SU-DHL-6 (cell line): ENCODE results near the gene MCM5.

Experiments used
- H2AFZ ChIP-seq: fragments of 200-600 bp; sonication (generic); 2 replicates; pipeline ENCODE4 v1.6.1; 2014; ENCODE audit warnings: low read depth, mild to moderate bottlenecking, moderate library complexity, mixed read lengths, antibody characterized with exemption, low read length; ENCODE audit not compliant: severe bottlenecking
- H3F3A ChIP-seq: fragments of 200-600 bp; shearing (Covaris generic); 2 replicates; pipeline ENCODE4 v1.6.0; 2016; ENCODE audit warnings: antibody characterized with exemption, mild to moderate bottlenecking; ENCODE audit not compliant: insufficient read depth
- H3K27ac ChIP-seq: fragments of 200-600 bp; sonication (generic); 2 replicates; pipeline ENCODE4 v1.5.1; 2016; ENCODE audit warnings: low read depth, mild to moderate bottlenecking, low read length, moderate library complexity, mixed read lengths
- H3K27me3 ChIP-seq: fragments of 200-600 bp; sonication (generic), shearing (Covaris generic); 2 replicates; pipeline ENCODE4 v1.6.0; 2014; ENCODE audit warnings: mild to moderate bottlenecking, low read length
- H3K36me3 ChIP-seq: fragments of 200-600 bp; sonication (generic); 2 replicates; pipeline ENCODE4 v1.6.1; 2014; ENCODE audit warnings: mild to moderate bottlenecking, low read length, mixed read lengths
- H3K4me2 ChIP-seq: fragments of 300-600, 200-600 bp; shearing (Covaris generic), sonication (generic); 2 replicates; pipeline ENCODE4 v1.6.0; 2014; ENCODE audit warnings: low read length, low read depth, mild to moderate bottlenecking; ENCODE audit not compliant: poor library complexity, severe bottlenecking
- H3K4me3 ChIP-seq: fragments of 200-600 bp; sonication (generic); 2 replicates; pipeline ENCODE4 v1.5.1; 2014; ENCODE audit warnings: antibody characterized with exemption, low read length, mild to moderate bottlenecking, mixed read lengths; ENCODE audit not compliant: insufficient read depth, poor library complexity, severe bottlenecking
- H3K79me2 ChIP-seq: fragments of 200-600 bp; sonication (generic); 2 replicates; pipeline ENCODE4 v1.6.1; 2014; ENCODE audit warnings: mild to moderate bottlenecking, low read length, moderate library complexity; ENCODE audit not compliant: insufficient read depth
- H3K9ac ChIP-seq: fragments of 200-600 bp; sonication (generic); 2 replicates; pipeline ENCODE4 v1.7.0; 2014; ENCODE audit warnings: mild to moderate bottlenecking, low read length
- H3K9me2 ChIP-seq: fragments of 200-600 bp; sonication (generic); replicated peaks from 2 replicates; pipeline ENCODE4 v1.6.1; 2014; ENCODE audit warnings: low read length; ENCODE audit not compliant: insufficient read depth
- H3K9me3 ChIP-seq: fragments of 200-600 bp; sonication (generic); 2 replicates; pipeline ENCODE4 v1.6.1; 2014; ENCODE audit warnings: low read length, mixed read lengths; ENCODE audit not compliant: insufficient read depth
- H4K20me1 ChIP-seq: fragments of 200-600 bp; sonication (generic); 2 replicates; pipeline ENCODE4 v1.6.1; 2014; ENCODE audit warnings: low read depth, mild to moderate bottlenecking, antibody characterized with exemption, low read length, moderate library complexity, mixed read lengths
- CTCF ChIP-seq: fragments of 200-600 bp; sonication (generic); IDR thresholded peaks from one replicate; pipeline ENCODE4 v1.5.1; 2017; ENCODE audit warnings: antibody characterized with exemption, mild to moderate bottlenecking, low read length, moderate library complexity; ENCODE audit not compliant: insufficient read depth, poor library complexity, severe bottlenecking
- EZH2phosphoT487 ChIP-seq: fragments of 200-600 bp; sonication (generic), shearing (Covaris generic); conservative IDR thresholded peaks from 2 replicates; pipeline ENCODE4 v1.6.1; 2018; ENCODE audit warnings: mild to moderate bottlenecking, antibody characterized with exemption, low read length, moderate library complexity, mixed read lengths

Gene MCM5

GRCh38 chr22:35397095-35397904, 2.6 kb upstream of the MCM5 start:
- no peaks in the 10 kb centered on the region for H3K9me3 ChIP-seq
- H3K36me3 ChIP-seq = no peaks in the 10 kb centered on the region
- no peak overlapping the region for H3K27ac ChIP-seq
- peaks cover 21% of the 10 kb centered on the region for H3K79me2 ChIP-seq
- H3K9me2 ChIP-seq = no peaks in the 10 kb centered on the region
- no peak overlapping the region for H3K4me3 ChIP-seq
- H3F3A ChIP-seq = 0 out of 2 replicates have a peak, but pooled peaks cover 7% of the 10 kb centered on the region
- H4K20me1 ChIP-seq = no peaks in the 10 kb centered on the region
- H2AFZ ChIP-seq = no peak overlapping the region
- H3K9ac ChIP-seq = no peak overlapping the region
- no peak for TF ChIP-seq CTCF
- TF ChIP-seq EZH2phosphoT487 = no peak
- H3K4me2 ChIP-seq = no peak overlapping the region
- no peaks in the 10 kb centered on the region for H3K27me3 ChIP-seq

GRCh38 chr22:35398591-35398973, 1.4 kb upstream of the MCM5 start:
- no peaks in the 10 kb centered on the region for H3K27me3 ChIP-seq
- H3K36me3 ChIP-seq = peaks cover 3% of the 10 kb centered on the region; the same call in 1 of the 2 replicates
- no peak overlapping the region for H3K27ac ChIP-seq
- 0 out of 2 replicates have a peak, but pooled peaks cover 7% of the 10 kb centered on the region for H3F3A ChIP-seq
- no peak overlapping the region for H3K9ac ChIP-seq
- H3K9me3 ChIP-seq = no peaks in the 10 kb centered on the region
- TF ChIP-seq EZH2phosphoT487 (no peak), CTCF (no peak)
- no peaks in the 10 kb centered on the region for H3K9me2 ChIP-seq
- H3K4me3 ChIP-seq = no peak overlapping the region
- H3K79me2 ChIP-seq = peaks cover 23% of the 10 kb centered on the region
- peak overlapping the region; percentile 98 for H3K4me2 ChIP-seq
- H4K20me1 ChIP-seq = no peaks in the 10 kb centered on the region
- no peak overlapping the region for H2AFZ ChIP-seq

- Histone ChIP-seq H3K4me3 (peak overlapping the region; percentile 72), H3K9me3 (no peaks in the 10 kb centered on the region), H4K20me1 (no peaks in the 10 kb centered on the region), H3K36me3 (peaks cover 8% of the 10 kb centered on the region; the same call in 1 of the 2 replicates), H3K4me2 (peak overlapping the region; percentile 98), H3K9me2 (no peaks in the 10 kb centered on the region), H3K9ac (peak overlapping the region; percentile 89), H3K79me2 (peaks cover 23% of the 10 kb centered on the region), H2AFZ (peak overlapping the region; percentile 55), H3K27me3 (no peaks in the 10 kb centered on the region), H3F3A (0 out of 2 replicates have a peak, but pooled peaks cover 7% of the 10 kb centered on the region), H3K27ac (peak overlapping the region; percentile 69)
- TF ChIP-seq EZH2phosphoT487 (no peak), CTCF (no peak)
Measured at GRCh38 chr22:35399114-35399677, 744 bp upstream of the MCM5 start.
